Measurements from ENCODE around the gene CD101.

GRCh38 chr1:116962987-116963639 lies 38.4 kb upstream of the CD101 start:
- no peak for TF ChIP-seq POLR2A (IDR thresholded peaks at IDR 0.05; ENCODE audit: low read length)
- TF ChIP-seq GATA1 (IDR thresholded peaks at IDR 0.05; ENCODE audit: low read depth, low read length), result no peak
